ENCODE measurements around the gene KCNQ2.

GRCh38 chr20:63370618-63371187, 101.8 kb downstream of the KCNQ2 start:
- TF ChIP-seq CTCF (IDR thresholded peaks at IDR 0.05; ENCODE audit: insufficient read depth, low read depth, low read length) (no peak), EZH2 (IDR thresholded peaks at IDR 0.05; ENCODE audit: insufficient read depth, low read length) (no peak)
